Keratinocyte (primary cell): ENCODE results near the gene TM9SF1.

Experiments used
- EZH2 ChIP-seq: IDR thresholded peaks from one replicate; pipeline ENCODE4 v1.6.1; 2012; ENCODE audit warnings: inconsistent platforms, mild to moderate bottlenecking, low read length, moderate library complexity
- TF ChIP-seq, protein P1 (sequence below), 3 experiments: IDR thresholded peaks in 1 of 3; conservative IDR thresholded peaks in 1 of 3; optimal IDR thresholded peaks in 1 of 3; 2 replicates in 2 of 3; 3 replicates in 1 of 3; pipeline versions ENCODE3 to v1.5.1; 2011; ENCODE audit warnings: low read length in 3 of 3, mild to moderate bottlenecking in 3 of 3, moderate library complexity in 2 of 3, control low read depth in 1 of 3, inconsistent platforms in 1 of 3; ENCODE audit not compliant: insufficient read depth in 2 of 3; ENCODE audit errors: extremely low read depth in 1 of 3

DNA sequence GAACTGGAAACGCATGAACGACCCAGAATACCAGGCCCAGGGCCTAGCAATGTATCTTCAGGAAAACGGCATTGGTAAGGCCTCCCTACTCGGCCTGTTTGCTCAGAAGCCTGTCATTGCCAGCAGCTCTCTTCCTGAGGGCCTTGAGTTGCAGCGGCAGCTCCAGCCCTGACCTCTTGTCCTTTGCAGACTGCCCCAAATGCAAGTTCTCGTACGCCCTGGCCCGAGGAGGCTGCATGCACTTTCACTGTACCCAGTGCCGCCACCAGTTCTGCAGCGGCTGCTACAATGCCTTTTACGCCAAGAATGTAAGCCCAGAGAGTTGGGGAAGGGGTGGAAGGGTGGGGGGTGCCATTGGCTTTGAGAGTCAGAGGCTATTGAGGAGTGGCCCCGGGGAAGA, 37.9 kb downstream of the TM9SF1 start:
- TF ChIP-seq, protein P1, sequence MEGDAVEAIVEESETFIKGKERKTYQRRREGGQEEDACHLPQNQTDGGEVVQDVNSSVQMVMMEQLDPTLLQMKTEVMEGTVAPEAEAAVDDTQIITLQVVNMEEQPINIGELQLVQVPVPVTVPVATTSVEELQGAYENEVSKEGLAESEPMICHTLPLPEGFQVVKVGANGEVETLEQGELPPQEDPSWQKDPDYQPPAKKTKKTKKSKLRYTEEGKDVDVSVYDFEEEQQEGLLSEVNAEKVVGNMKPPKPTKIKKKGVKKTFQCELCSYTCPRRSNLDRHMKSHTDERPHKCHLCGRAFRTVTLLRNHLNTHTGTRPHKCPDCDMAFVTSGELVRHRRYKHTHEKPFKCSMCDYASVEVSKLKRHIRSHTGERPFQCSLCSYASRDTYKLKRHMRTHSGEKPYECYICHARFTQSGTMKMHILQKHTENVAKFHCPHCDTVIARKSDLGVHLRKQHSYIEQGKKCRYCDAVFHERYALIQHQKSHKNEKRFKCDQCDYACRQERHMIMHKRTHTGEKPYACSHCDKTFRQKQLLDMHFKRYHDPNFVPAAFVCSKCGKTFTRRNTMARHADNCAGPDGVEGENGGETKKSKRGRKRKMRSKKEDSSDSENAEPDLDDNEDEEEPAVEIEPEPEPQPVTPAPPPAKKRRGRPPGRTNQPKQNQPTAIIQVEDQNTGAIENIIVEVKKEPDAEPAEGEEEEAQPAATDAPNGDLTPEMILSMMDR (optimal IDR thresholded peaks at IDR 0.05 in 1 of 3, IDR thresholded peaks at IDR 0.05 in 1 of 3, conservative IDR thresholded peaks at IDR 0.05 in 1 of 3; ENCODE audit: extremely low read depth in 1 of 3, insufficient read depth in 2 of 3, low read length in 3 of 3), result no peak
- no peak for TF ChIP-seq EZH2
